ENCODE measurements around the gene SLC1A5.
"Not testable (repeated sequence)": the region's sequence is repeated elsewhere in the genome, so short reads cannot be mapped to it uniquely, and the experiment has no call there.

Gene SLC1A5

DNA sequence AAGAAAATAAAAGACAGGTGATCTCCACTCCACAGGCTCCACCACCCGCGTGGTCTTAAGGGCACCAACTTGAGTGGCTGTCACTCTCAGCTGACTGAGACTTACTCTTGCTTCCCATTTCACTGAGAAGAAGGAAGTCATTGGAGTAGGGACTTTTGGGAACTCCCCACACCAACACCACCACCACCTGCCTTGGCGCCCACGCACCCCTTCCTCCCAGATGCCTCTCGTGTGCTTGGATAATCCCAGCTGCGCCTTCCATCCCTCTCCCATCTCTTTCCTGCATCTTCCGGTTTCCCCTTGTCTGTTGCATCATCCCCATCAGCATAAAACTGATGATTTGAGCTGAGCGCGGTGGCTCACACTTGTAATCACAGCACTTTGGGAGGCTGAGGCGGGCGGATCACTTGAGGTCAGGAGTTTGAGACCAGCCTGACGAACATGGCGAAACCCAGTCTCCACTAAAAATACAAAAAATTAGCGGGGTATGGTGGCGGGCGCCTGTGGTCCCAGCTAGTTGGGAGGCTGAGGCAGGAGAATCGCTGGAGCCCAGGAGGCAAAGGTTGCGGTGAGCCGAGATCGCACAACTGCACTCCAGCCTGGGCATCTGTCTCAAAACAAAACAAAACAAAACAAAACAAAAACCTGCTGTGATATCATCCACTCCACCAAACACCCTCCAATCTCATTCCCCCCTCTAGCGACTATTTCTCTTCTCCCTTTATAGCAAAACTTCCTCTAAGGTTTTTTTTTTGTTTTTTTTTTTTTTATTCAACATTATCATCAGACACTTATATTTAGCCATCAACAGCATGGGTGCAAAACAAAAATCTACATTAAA, 36.7 kb upstream of the SLC1A5 start:
- H3K4me3 ChIP-seq (ENCODE audit: low read depth, low read length) = no peak overlapping the region
- TF ChIP-seq, protein P1, sequence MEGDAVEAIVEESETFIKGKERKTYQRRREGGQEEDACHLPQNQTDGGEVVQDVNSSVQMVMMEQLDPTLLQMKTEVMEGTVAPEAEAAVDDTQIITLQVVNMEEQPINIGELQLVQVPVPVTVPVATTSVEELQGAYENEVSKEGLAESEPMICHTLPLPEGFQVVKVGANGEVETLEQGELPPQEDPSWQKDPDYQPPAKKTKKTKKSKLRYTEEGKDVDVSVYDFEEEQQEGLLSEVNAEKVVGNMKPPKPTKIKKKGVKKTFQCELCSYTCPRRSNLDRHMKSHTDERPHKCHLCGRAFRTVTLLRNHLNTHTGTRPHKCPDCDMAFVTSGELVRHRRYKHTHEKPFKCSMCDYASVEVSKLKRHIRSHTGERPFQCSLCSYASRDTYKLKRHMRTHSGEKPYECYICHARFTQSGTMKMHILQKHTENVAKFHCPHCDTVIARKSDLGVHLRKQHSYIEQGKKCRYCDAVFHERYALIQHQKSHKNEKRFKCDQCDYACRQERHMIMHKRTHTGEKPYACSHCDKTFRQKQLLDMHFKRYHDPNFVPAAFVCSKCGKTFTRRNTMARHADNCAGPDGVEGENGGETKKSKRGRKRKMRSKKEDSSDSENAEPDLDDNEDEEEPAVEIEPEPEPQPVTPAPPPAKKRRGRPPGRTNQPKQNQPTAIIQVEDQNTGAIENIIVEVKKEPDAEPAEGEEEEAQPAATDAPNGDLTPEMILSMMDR (IDR thresholded peaks at IDR 0.05; ENCODE audit: low read depth, low read length) = no peak

DNA sequence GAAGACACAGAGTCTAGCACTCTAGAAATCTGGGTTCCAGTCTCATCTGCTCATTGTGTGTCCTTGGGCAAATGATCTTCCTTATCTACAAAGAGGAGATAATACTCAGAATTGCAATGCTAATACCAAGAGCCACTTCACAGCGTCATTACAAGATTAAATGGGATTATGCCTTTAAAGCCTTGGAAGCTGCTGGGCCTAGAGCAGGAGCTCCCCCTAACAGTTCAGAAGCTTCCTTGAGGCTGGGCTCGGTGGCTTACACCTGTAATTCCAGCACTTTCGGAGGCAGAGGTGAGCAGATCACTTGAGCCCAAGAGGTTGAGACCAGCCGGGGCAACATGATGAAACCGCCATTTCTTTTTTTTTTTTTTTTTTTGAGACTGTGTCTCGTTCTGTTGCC, 34.7 kb upstream of the SLC1A5 start:
- TF ChIP-seq, protein P1 (IDR thresholded peaks at IDR 0.05; ENCODE audit: low read depth, low read length) = no peak
- H3K4me3 ChIP-seq (ENCODE audit: low read depth, low read length) = no peak overlapping the region

DNA sequence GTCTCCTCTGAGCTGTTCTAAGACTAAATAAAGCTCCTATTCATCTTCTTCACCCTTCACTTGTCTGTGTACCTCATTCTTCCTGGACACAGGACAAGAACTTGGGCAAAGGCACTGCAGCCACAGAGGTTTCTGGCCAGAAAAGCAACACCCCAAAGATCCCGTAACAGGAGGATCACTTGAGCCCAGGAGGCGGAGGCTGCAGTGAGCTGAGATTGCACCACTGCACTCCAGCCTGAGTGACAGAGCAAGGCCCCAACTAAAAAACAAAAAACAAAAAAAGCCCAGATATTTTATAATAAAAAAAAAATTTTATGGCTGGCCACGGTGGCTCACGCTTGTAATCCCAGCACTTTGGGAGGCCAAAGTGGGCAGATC, 34.0 kb upstream of the SLC1A5 start:
- not testable (repeated sequence) for H3K4me3 ChIP-seq (ENCODE audit: low read depth, low read length)

DNA sequence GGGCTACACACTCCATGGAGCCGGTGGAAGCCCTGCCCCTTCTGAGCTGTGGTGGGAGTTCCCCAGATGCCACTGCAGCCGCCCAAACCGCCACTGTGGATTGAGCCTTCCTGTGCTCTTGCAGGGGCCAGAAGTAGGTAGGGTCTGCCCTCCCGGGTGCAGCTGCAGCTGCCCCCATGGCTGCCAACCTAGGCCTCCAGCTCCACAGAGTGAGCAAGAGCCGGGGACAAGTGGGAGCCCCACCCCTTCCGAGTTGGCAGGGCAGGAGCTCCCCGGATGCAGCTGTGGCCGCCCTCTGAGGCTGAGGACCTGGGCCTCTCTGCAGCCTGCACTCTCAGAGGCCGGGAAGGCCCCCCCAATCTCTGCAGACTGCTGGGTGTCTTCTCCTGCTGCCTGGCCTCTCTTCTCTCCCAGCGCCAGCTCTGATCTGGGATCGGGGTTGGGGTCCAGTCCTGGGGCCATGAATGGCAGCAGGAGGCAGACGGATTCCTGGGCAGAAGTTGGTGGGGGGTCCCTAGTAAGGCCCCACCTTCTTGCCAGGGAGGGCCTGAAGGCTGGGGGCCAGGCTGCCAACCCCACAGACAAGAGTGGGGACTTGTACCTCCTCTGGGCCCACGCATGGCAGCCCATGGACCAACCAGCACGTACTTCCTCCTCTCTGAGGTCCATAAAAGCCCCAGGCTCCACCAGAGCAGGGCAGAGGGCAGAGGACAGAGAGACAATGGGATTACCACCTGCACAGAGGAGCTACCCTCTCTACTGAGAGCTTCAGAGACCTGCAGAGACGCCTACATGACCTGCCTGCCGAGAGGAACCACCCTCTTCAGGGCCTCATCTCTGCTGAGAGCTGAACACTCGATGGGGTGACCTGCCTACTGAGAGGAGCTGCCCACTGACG, 33.4 kb upstream of the SLC1A5 start:
- TF ChIP-seq, protein P1 (IDR thresholded peaks at IDR 0.05; ENCODE audit: low read depth, low read length) = no peak

DNA sequence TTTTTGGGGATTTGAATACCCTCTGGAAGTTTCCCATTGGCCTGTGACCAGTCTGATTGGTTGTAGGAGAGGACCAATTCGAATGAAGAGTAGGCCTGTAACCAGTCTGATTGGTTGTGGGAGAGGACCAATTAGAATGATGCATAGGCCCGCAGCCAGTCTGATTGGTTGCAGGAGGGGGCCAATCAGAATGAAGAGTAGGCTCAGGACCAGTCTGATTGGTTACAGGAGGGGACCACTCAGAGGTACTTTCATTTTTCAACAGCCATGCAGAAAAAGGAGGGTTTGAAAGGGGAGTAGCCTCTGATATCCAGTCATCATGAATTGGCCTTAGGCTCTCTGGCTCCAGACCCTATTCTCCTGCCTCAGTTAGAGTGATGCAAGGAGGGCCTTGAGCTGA, 30.4 kb upstream of the SLC1A5 start:
- H3K4me3 ChIP-seq (ENCODE audit: low read depth, low read length) = no peak overlapping the region
- TF ChIP-seq, protein P1 (IDR thresholded peaks at IDR 0.05; ENCODE audit: low read depth, low read length) = no peak

More for the DNA sequence above, 33.4 kb upstream of the SLC1A5 start:
- no peak overlapping the region for H3K4me3 ChIP-seq (ENCODE audit: low read depth, low read length)

DNA sequence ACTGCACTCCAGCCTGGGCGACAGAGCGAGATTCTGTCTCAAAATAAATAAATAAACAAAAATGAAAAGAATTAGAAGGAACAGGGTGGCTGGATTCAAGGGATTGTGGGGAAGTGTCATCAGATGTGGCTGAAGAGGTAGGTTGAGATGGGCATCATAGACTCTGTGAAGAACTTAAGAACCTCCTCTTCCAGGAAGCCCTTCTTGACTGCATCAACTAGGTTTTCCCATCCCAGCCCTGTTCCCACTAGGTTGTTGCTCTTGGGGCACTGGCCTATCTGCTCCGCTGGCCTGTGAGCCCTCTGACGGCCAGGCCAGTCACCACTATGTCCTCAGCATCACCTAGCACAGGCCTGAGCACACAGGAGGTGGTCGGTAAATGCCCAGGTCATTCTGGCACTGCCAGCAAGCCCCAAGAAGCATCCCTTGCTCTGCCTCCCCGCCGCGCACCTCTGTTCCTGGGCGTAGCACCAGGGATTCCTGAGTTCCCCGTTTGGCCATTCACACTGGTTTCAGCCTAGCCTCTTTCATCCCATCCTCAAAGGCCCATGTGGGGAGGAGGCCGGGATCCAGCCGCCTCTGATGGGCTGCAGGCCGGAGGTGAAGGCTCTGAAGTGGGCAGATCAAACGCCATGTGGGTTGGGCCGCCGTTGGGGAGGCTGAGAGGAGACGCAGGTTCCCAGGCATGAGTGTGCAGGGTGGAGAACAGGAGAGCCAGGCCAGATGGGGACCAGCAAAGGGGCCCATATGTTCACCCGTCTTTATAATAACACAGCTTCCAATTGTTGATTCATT, 27.6 kb upstream of the SLC1A5 start:
- TF ChIP-seq, protein P1 (IDR thresholded peaks at IDR 0.05; ENCODE audit: low read depth, low read length) = no peak

DNA sequence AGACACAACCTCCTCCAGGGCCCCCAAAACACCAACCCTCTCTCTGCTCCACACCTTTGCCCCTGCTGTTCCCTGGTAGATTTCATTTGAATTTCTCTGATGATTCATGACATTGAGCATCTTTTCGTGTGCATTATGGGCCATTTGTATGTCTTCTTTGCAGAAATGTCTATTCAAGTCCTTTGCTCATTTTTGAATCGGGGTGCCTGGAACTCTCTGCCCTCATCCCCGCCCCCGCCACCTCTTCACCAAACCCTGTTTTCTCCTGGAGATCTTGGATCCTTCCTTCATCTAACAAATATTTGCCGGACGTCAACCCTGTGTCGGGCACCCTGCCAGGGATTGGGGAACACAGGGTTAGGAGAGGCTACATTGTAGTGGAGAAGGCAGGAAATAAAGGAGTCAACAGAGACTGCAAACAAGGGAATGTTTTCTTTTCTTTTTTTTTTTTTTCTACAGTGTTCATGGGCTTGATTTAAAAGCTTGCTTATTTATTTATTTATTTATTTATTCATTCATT, 25.5 kb upstream of the SLC1A5 start:
- TF ChIP-seq, protein P1 (IDR thresholded peaks at IDR 0.05; ENCODE audit: low read depth, low read length) = no peak
- no peak overlapping the region for H3K4me3 ChIP-seq (ENCODE audit: low read depth, low read length)

More for the DNA sequence above, 27.6 kb upstream of the SLC1A5 start:
- no peak overlapping the region for H3K4me3 ChIP-seq (ENCODE audit: low read depth, low read length)
